Neutrophil (primary cell): ENCODE results near the gene MYBPH.

Experiments used
- H3K27ac ChIP-seq: fragments of 200-600 bp; sonication (generic); 2 replicates; pipeline ENCODE4 v1.5.1; 2016; ENCODE audit warnings: mild to moderate bottlenecking, moderate library complexity
- H3K27me3 ChIP-seq: fragments of 200-600 bp; sonication (generic); 2 replicates; pipeline ENCODE4 v1.6.0; 2016; ENCODE audit warnings: mild to moderate bottlenecking
- H3K36me3 ChIP-seq: fragments of 200-600 bp; sonication (generic); 2 replicates; pipeline ENCODE4 v1.5.1; 2017
- H3K4me1 ChIP-seq, 2 experiments: fragments of 200-600 bp in 1 of 2; sonication (generic) in 1 of 2; 1 replicate in 1 of 2; 2 replicates in 1 of 2; pipeline versions ENCODE4 v1.5.1 to v1.6.1; 2013 to 2016; ENCODE audit warnings: low read depth in 1 of 2, low read length in 1 of 2, mild to moderate bottlenecking in 1 of 2, moderate library complexity in 1 of 2; ENCODE audit not compliant: control insufficient read depth in 1 of 2, insufficient read depth in 1 of 2
- H3K4me3 ChIP-seq, 2 experiments: fragments of 200-600 bp in 1 of 2; sonication (generic) in 1 of 2; 1 replicate in 1 of 2; 2 replicates in 1 of 2; pipeline ENCODE4 v1.5.1; 2013 to 2016; ENCODE audit warnings: low read depth in 1 of 2, low read length in 1 of 2, mild to moderate bottlenecking in 1 of 2, moderate library complexity in 1 of 2
- H3K9me3 ChIP-seq: fragments of 200-600 bp; sonication (generic); 2 replicates; pipeline ENCODE4 v1.5.1; 2016
- CTCF ChIP-seq: fragments of 200-600 bp; sonication (generic); IDR thresholded peaks from 2 replicates; pipeline ENCODE4 v1.5.1; 2016; ENCODE audit warnings: antibody characterized with exemption

The MYBPH gene

GRCh38 chr1:203199816-203200571 lies 24.4 kb upstream of the MYBPH start:
- no peaks in the 10 kb centered on the region for H3K27me3 ChIP-seq
- H3K9me3 ChIP-seq: no peaks in the 10 kb centered on the region
- H3K4me1 ChIP-seq: peaks cover 60 to 62% of the 10 kb centered on the region in 2 experiments
- peak overlapping the region; percentile 96 for H3K27ac ChIP-seq
- H3K4me3 ChIP-seq: peak overlapping the region in 1 of 2 experiments; percentile 37
- TF ChIP-seq CTCF: no peak
- no peaks in the 10 kb centered on the region for H3K36me3 ChIP-seq

- Histone ChIP-seq H3K4me3 (peak overlapping the region in 1 of 2 experiments; percentile 37), H3K27me3 (no peaks in the 10 kb centered on the region), H3K27ac (peak overlapping the region; percentile 96), H3K9me3 (no peaks in the 10 kb centered on the region), H3K4me1 (peaks cover 55 to 56% of the 10 kb centered on the region in 2 experiments), H3K36me3 (no peaks in the 10 kb centered on the region)
- no peak for TF ChIP-seq CTCF
Measured at GRCh38 chr1:203199481-203199815, 23.8 kb upstream of the MYBPH start.

DNA sequence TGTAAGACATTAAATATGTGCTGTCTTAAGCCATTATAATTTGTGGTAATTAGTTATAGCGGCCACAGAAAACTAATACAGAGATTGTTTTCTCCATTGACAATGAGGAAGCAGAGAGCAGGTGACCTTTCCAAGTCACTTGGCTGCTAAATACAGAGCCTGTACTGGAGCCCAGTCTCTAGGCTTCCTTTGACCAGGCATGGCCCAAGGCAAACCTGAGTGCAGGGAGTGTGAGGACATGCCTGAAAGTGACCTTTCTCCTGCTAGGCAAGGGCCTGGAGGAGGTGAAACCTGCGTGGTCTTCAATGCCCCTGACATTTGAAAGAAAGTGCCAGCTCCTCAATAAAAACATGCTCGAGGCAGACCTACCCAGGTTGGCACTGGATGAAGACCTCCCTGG lies 23.4 kb upstream of the MYBPH start:
- H3K27ac ChIP-seq: peak overlapping the region; percentile 96
- no peaks in the 10 kb centered on the region for H3K36me3 ChIP-seq
- peak overlapping the region in 1 of 2 experiments; percentile 37 for H3K4me3 ChIP-seq
- H3K9me3 ChIP-seq: no peaks in the 10 kb centered on the region
- H3K4me1 ChIP-seq: peaks cover 50 to 52% of the 10 kb centered on the region in 2 experiments
- TF ChIP-seq CTCF: no peak
- H3K27me3 ChIP-seq: no peaks in the 10 kb centered on the region

GRCh38 chr1:203197625-203198024 lies 22.0 kb upstream of the MYBPH start:
- no peaks in the 10 kb centered on the region for H3K36me3 ChIP-seq
- H3K27ac ChIP-seq: peak overlapping the region; percentile 11

DNA sequence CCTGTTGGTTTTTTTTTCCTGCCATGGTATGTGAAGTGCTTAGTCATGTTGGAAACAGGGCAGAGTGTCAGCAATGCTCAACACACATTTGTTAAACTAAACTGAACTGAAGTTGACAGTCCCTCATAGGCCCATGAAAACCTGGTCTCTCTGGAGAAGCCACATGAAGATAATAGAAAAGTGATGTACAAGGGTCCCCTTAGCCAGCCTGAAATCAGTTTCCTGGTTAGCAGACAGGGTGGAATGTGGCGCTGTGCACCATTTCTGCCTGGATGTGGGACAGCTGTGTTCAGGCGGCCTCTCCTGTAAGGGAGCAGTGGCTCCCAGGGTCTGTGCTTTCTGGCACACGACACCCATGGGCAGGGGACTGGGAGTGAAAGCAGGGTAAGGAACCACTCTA lies 20.7 kb upstream of the MYBPH start:
- no peak for TF ChIP-seq CTCF
- Histone ChIP-seq H3K27ac (no peak overlapping the region), H3K27me3 (no peaks in the 10 kb centered on the region), H3K36me3 (no peaks in the 10 kb centered on the region), H3K9me3 (no peaks in the 10 kb centered on the region), H3K4me1 (peaks cover 24 to 25% of the 10 kb centered on the region in 2 experiments), H3K4me3 (no peak overlapping the region)

More at GRCh38 chr1:203197625-203198024, 22.0 kb upstream of the MYBPH start:
- H3K4me3 ChIP-seq: no peak overlapping the region
- peaks cover 37 to 38% of the 10 kb centered on the region in 2 experiments for H3K4me1 ChIP-seq
- TF ChIP-seq CTCF: no peak
- no peaks in the 10 kb centered on the region for H3K9me3 ChIP-seq
- no peaks in the 10 kb centered on the region for H3K27me3 ChIP-seq
